Lower lobe of right lung (tissue), 2 donors: ENCODE results near the gene PTCD1. TPM values are rescaled to one million over a fixed set of nuclear protein-coding genes. Genes with fewer than 3 reads are reported as not detected.

Experiments used
- ATAC-seq, 2 donors: fragments of 200-7000 bp; cut with Tn5 transposase; one replicate each; pipeline ENCODE4 v1.9.1; 2020 to 2022; ENCODE audit warnings: mild to moderate bottlenecking in 2 of 2, moderate library complexity in 2 of 2
- DNase-seq: peaks from one replicate; pipeline ENCODE4 v3.0.0-alpha.2; 2020
- H3K27ac ChIP-seq: fragments of 200-600 bp; one replicate; pipeline ENCODE4 v1.8.0; 2022
- H3K27me3 ChIP-seq: fragments of 200-600 bp; one replicate; pipeline ENCODE4 v1.8.0; 2022; ENCODE audit warnings: low read depth
- H3K36me3 ChIP-seq: fragments of 200-600 bp; one replicate; pipeline ENCODE4 v1.8.0; 2022; ENCODE audit warnings: mild to moderate bottlenecking
- H3K4me1 ChIP-seq: fragments of 200-600 bp; one replicate; pipeline ENCODE4 v1.8.0; 2022
- H3K4me3 ChIP-seq: fragments of 200-600 bp; one replicate; pipeline ENCODE4 v1.8.0; 2022; ENCODE audit warnings: mild to moderate bottlenecking
- H3K9me3 ChIP-seq: fragments of 200-600 bp; one replicate; pipeline ENCODE4 v1.8.0; 2022
- CTCF ChIP-seq: fragments of 200-600 bp; IDR thresholded peaks from one replicate; pipeline ENCODE4 v1.8.0; 2022; ENCODE audit warnings: antibody characterized with exemption, mild to moderate bottlenecking
- intact Hi-C: fragments of 100-400 bp; cut with DNase I; formaldehyde crosslinking; loops from one replicate; pipeline ENCODE4 v1.11.0; 2022
- total RNA-seq: library from RNA; stranded (reverse); fragmentation: NEBNext Ultra II Directional; extraction: Animal tissue kit (Norgen Biotek cat#: 25700); gene quantifications from one replicate; pipeline ENCODE4 v1.2.1, GENCODE V29; 2021
- donor health status: DM: no; HTN: yes; CAD: no; lungs with severe emphysema.

PTCD1 gene
- total RNA-seq, 1 donor from 2014 or later = 6.8 TPM

- TF ChIP-seq CTCF = no peak
- ATAC-seq (no peak), DNase-seq (no peak)
- Histone ChIP-seq H3K4me3 (no peak overlapping the region), H3K27me3 (no peaks in the 10 kb centered on the region), H3K9me3 (no peaks in the 10 kb centered on the region), H3K4me1 (peaks cover 9% of the 10 kb centered on the region), H3K36me3 (peaks cover 99% of the 10 kb centered on the region), H3K27ac (no peak overlapping the region)
- intact Hi-C loops = no loop called here
These were observed 17.3 kb upstream of the PTCD1 start for GRCh38 chr7:99455874-99456273.

- DNase-seq (no peak), ATAC-seq (no peak)
- TF ChIP-seq CTCF = no peak
- Histone ChIP-seq H3K27ac (no peak overlapping the region), H3K36me3 (peaks cover 100% of the 10 kb centered on the region), H3K9me3 (no peaks in the 10 kb centered on the region), H3K4me3 (no peak overlapping the region), H3K27me3 (no peaks in the 10 kb centered on the region), H3K4me1 (no peaks in the 10 kb centered on the region)
- intact Hi-C loops = no loop called here
These were observed 14.5 kb upstream of the PTCD1 start for GRCh38 chr7:99453105-99453504.

DNA sequence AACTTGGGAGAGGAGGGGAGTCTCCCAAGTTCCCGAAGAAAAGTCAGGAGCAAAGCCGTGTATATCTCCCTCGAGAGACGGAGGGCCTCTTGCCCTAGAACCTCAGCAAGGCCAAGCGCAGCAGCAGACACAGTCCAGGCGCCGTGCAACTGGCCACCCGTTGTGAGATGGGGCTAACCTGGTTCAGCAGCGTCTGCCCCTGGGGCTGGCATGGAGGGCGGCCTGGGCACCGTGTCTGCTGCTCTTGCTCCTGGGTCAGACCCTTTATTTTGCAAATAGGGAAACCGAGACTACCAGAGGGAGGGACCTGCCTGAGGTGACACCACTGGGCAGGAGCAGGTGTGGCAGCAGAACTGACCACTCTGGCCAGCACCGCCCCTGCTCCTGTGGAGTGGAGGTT, 13.9 kb upstream of the PTCD1 start:
- DNase-seq = no peak
- H3K9me3 ChIP-seq = no peaks in the 10 kb centered on the region
- H3K4me3 ChIP-seq = no peak overlapping the region
- peaks cover 100% of the 10 kb centered on the region for H3K36me3 ChIP-seq
- no peak for TF ChIP-seq CTCF
- H3K4me1 ChIP-seq = no peaks in the 10 kb centered on the region
- H3K27me3 ChIP-seq = no peaks in the 10 kb centered on the region
- ATAC-seq = no peak
- intact Hi-C loops = no loop called here
- no peak overlapping the region for H3K27ac ChIP-seq

- DNase-seq = no peak
- no peak for ATAC-seq
- Histone ChIP-seq H3K27me3 (no peaks in the 10 kb centered on the region), H3K27ac (no peak overlapping the region), H3K36me3 (peaks cover 100% of the 10 kb centered on the region), H3K4me1 (no peaks in the 10 kb centered on the region), H3K9me3 (no peaks in the 10 kb centered on the region), H3K4me3 (no peak overlapping the region)
- intact Hi-C loops = no loop called here
- TF ChIP-seq CTCF = no peak
These were observed 13.3 kb upstream of the PTCD1 start for GRCh38 chr7:99451936-99452335.

- Histone ChIP-seq H3K4me3 (no peak overlapping the region), H3K36me3 (peaks cover 99% of the 10 kb centered on the region), H3K27ac (no peak overlapping the region), H3K9me3 (no peaks in the 10 kb centered on the region), H3K27me3 (no peaks in the 10 kb centered on the region), H3K4me1 (no peaks in the 10 kb centered on the region)
- TF ChIP-seq CTCF = no peak
- ATAC-seq (no peak), DNase-seq (no peak)
- intact Hi-C loops = no loop called here
These were observed 10.7 kb upstream of the PTCD1 start for GRCh38 chr7:99449326-99449725.

- no peak for DNase-seq
- ATAC-seq = no peak
- H3K4me3 ChIP-seq = no peak overlapping the region
- H3K27ac ChIP-seq = no peak overlapping the region
- no peaks in the 10 kb centered on the region for H3K9me3 ChIP-seq
- intact Hi-C loops = no loop called here
- TF ChIP-seq CTCF = no peak
- H3K36me3 ChIP-seq = peaks cover 94% of the 10 kb centered on the region
- no peaks in the 10 kb centered on the region for H3K27me3 ChIP-seq
- H3K4me1 ChIP-seq = no peaks in the 10 kb centered on the region
These were observed 10.3 kb upstream of the PTCD1 start for GRCh38 chr7:99448855-99449254.
